HG02970 (cell line): ENCODE results near the gene SGO2.
"Not testable (repeated sequence)": the region's sequence is repeated elsewhere in the genome, so short reads cannot be mapped to it uniquely, and the experiment has no call there.

Experiments used
- ATAC-seq: cut with Tn5 transposase; IDR thresholded peaks from one replicate; pipeline ENCODE4 v1.9.1; 2021; ENCODE audit warnings: mild to moderate bottlenecking, moderate library complexity, moderate number of reproducible peaks; ENCODE audit not compliant: unreplicated experiment, low FRiP score

The SGO2 gene

GRCh38 chr2:200588076-200588678 is 62.2 kb downstream of the SGO2 start:
- ATAC-seq, result no peak

GRCh38 chr2:200590090-200590489 is 64.1 kb downstream of the SGO2 start:
- no peak for ATAC-seq

- no peak for ATAC-seq
Observed at GRCh38 chr2:200591308-200591707, 65.3 kb downstream of the SGO2 start.

GRCh38 chr2:200592406-200593075 is 66.5 kb downstream of the SGO2 start:
- no peak for ATAC-seq

- no peak for ATAC-seq
Observed at GRCh38 chr2:200593905-200594304, 67.9 kb downstream of the SGO2 start.

- ATAC-seq, result no peak
Observed at GRCh38 chr2:200595913-200596312, 69.9 kb downstream of the SGO2 start.

GRCh38 chr2:200596774-200597570 is 71.0 kb downstream of the SGO2 start:
- ATAC-seq, result no peak

- ATAC-seq, result no peak
Observed at GRCh38 chr2:200599206-200599605, 73.2 kb downstream of the SGO2 start.

GRCh38 chr2:200600549-200601225 is 74.7 kb downstream of the SGO2 start:
- no peak for ATAC-seq

- no peak for ATAC-seq
Observed at GRCh38 chr2:200602584-200602983, 76.6 kb downstream of the SGO2 start.

- no peak for ATAC-seq
Observed at GRCh38 chr2:200603972-200604371, 78.0 kb downstream of the SGO2 start.

- no peak for ATAC-seq
Observed at GRCh38 chr2:200604571-200605255, 78.7 kb downstream of the SGO2 start.

- ATAC-seq, result no peak
Observed at GRCh38 chr2:200608341-200609027, 82.5 kb downstream of the SGO2 start.

- ATAC-seq, result no peak
Observed at GRCh38 chr2:200609028-200609614, 83.1 kb downstream of the SGO2 start.

- not testable (repeated sequence) for ATAC-seq
Observed at GRCh38 chr2:200610217-200610616, 84.2 kb downstream of the SGO2 start.

- no peak for ATAC-seq
Observed at GRCh38 chr2:200613692-200614091, 87.7 kb downstream of the SGO2 start.

- no peak for ATAC-seq
Observed at GRCh38 chr2:200614249-200614648, 88.2 kb downstream of the SGO2 start.

GRCh38 chr2:200615247-200615646 is 89.2 kb downstream of the SGO2 start:
- ATAC-seq, result no peak

- ATAC-seq, result no peak
Observed at GRCh38 chr2:200616193-200616592, 90.2 kb downstream of the SGO2 start.
